CD14-positive monocyte (primary cell): Measurements from ENCODE around the gene KCNQ1. TPM values are rescaled to one million over a fixed set of nuclear protein-coding genes. Genes with fewer than 3 reads are reported as not detected.

ENCODE experiments used
- DNase-seq, 3 donors: peaks; one replicate each; pipeline ENCODE4 v3.0.0-alpha.2; 2011 to 2022
- H2AFZ ChIP-seq: 2 replicates; pipeline ENCODE4 v1.6.0; 2012; ENCODE audit warnings: mild to moderate bottlenecking, low read depth, low read length, inconsistent platforms; ENCODE audit not compliant: insufficient read depth, poor library complexity, severe bottlenecking
- H3K27ac ChIP-seq, 2 donors: 1 replicate in 1 of 2; 2 replicates in 1 of 2; pipeline ENCODE4 v1.5.1; 2012 to 2013; ENCODE audit warnings: low read length in 2 of 2, control low read depth in 1 of 2, inconsistent platforms in 1 of 2, low read depth in 1 of 2, mild to moderate bottlenecking in 1 of 2
- H3K27me3 ChIP-seq, 2 donors: one replicate each; pipeline versions ENCODE4 v1.6.0 to v1.6.1; 2011 to 2013; ENCODE audit warnings: low read length in 2 of 2; ENCODE audit not compliant: control insufficient read depth in 2 of 2, insufficient read depth in 2 of 2
- H3K36me3 ChIP-seq, 2 donors: replicated peaks in 1 of 2; 1 replicate in 1 of 2; 2 replicates in 1 of 2; pipeline versions ENCODE4 v1.5.1 to v1.6.1; 2012 to 2013; ENCODE audit warnings: low read length in 2 of 2, control low read depth in 1 of 2, inconsistent platforms in 1 of 2, mild to moderate bottlenecking in 1 of 2; ENCODE audit not compliant: insufficient read depth in 2 of 2, control insufficient read depth in 1 of 2
- H3K4me1 ChIP-seq, 2 donors: 1 replicate in 1 of 2; 2 replicates in 1 of 2; pipeline versions ENCODE4 v1.5.1 to v1.6.1; 2012 to 2013; ENCODE audit warnings: low read length in 2 of 2, control low read depth in 1 of 2, inconsistent platforms in 1 of 2, mild to moderate bottlenecking in 1 of 2, moderate library complexity in 1 of 2; ENCODE audit not compliant: insufficient read depth in 2 of 2, control insufficient read depth in 1 of 2
- H3K4me2 ChIP-seq: replicated peaks from 2 replicates; pipeline ENCODE3; 2012; ENCODE audit warnings: low read length, moderate library complexity, mild to moderate bottlenecking; ENCODE audit not compliant: poor library complexity, severe bottlenecking; ENCODE audit errors: extremely low read depth
- H3K4me3 ChIP-seq, 3 experiments: fragments of 200-600 bp in 1 of 3; sonication (generic) in 1 of 3; replicated peaks in 1 of 3; 1 replicate in 2 of 3; 2 replicates in 1 of 3; pipeline ENCODE4 v1.5.1; 2011 to 2013; ENCODE audit warnings: low read length in 3 of 3, mild to moderate bottlenecking in 3 of 3, control low read depth in 2 of 3, low read depth in 2 of 3, inconsistent platforms in 1 of 3, moderate library complexity in 1 of 3
- H3K79me2 ChIP-seq: 2 replicates; pipeline ENCODE4 v1.6.0; 2012; ENCODE audit warnings: mild to moderate bottlenecking, control low read depth, inconsistent platforms, low read length, moderate library complexity; ENCODE audit not compliant: insufficient read depth
- H3K9ac ChIP-seq: 2 replicates; pipeline ENCODE4 v1.6.0; 2017; ENCODE audit warnings: low read length, mild to moderate bottlenecking; ENCODE audit not compliant: insufficient read depth, poor library complexity, severe bottlenecking
- H3K9me3 ChIP-seq, 2 donors: replicated peaks in 1 of 2; 1 replicate in 1 of 2; 2 replicates in 1 of 2; pipeline versions ENCODE4 v1.5.1 to v1.6.1; 2012 to 2013; ENCODE audit warnings: low read length in 2 of 2, control low read depth in 1 of 2; ENCODE audit not compliant: control insufficient read depth in 1 of 2, insufficient read depth in 1 of 2
- H4K20me1 ChIP-seq: 2 replicates; pipeline ENCODE4 v1.6.0; 2012; ENCODE audit warnings: mild to moderate bottlenecking, low read length, control low read depth, moderate library complexity; ENCODE audit not compliant: insufficient read depth
- H3K27ac Mint-ChIP-seq, 7 donors: one replicate each; pipeline ENCODE4 v1.8.0; 2020; ENCODE audit warnings: mild to moderate bottlenecking in 7 of 7, mixed read lengths in 7 of 7, moderate library complexity in 6 of 7, inconsistent platforms in 2 of 7
- H3K27me3 Mint-ChIP-seq, 3 donors: one replicate each; pipeline ENCODE4 v1.8.0; 2021 to 2022; ENCODE audit warnings: low read depth in 3 of 3, mild to moderate bottlenecking in 3 of 3, mixed read lengths in 3 of 3, moderate library complexity in 3 of 3, inconsistent platforms in 1 of 3
- H3K36me3 Mint-ChIP-seq, 2 donors: one replicate each; pipeline ENCODE4 v1.8.0; 2020; ENCODE audit warnings: mixed read lengths in 2 of 2, inconsistent platforms in 1 of 2, mild to moderate bottlenecking in 1 of 2
- H3K4me1 Mint-ChIP-seq: one replicate; pipeline ENCODE4 v1.8.0; 2020; ENCODE audit warnings: mild to moderate bottlenecking, mixed read lengths
- H3K4me3 Mint-ChIP-seq, 2 donors: one replicate each; pipeline ENCODE4 v1.8.0; 2020; ENCODE audit warnings: mild to moderate bottlenecking in 2 of 2, mixed read lengths in 2 of 2, moderate library complexity in 1 of 2
- H3K9me3 Mint-ChIP-seq, 7 donors: one replicate each; pipeline ENCODE4 v1.8.0; 2020 to 2022; ENCODE audit warnings: mixed read lengths in 7 of 7, mild to moderate bottlenecking in 6 of 7, moderate library complexity in 6 of 7, inconsistent platforms in 2 of 7
- CTCF ChIP-seq: fragments of 200-600 bp; IDR thresholded peaks from one replicate; pipeline ENCODE4 v1.8.0; 2022; ENCODE audit warnings: antibody characterized with exemption, mild to moderate bottlenecking
- WGBS: methylation state at CpG from one replicate; pipeline ENCODE4 v1.1.5; 2013; ENCODE audit warnings: missing lambda C conversion rate; ENCODE audit not compliant: insufficient coverage; 5-methylcytosine and 5-hydroxymethylcytosine counted together
- intact Hi-C, 2 donors: fragments of 100-400 bp; cut with micrococcal nuclease; formaldehyde crosslinking; loops; one replicate each; pipeline versions ENCODE4 v1.15.0 to v1.15.1; 2023
- polyA plus RNA-seq, 3 donors: library from polyadenylated mRNA; depleted of rRNA in 1 of 3; unstranded in 2 of 3; stranded (reverse) in 1 of 3; fragments of 300-500 nt in 2 of 3; fragments of >200 nt in 1 of 3; fragmentation: Illumina TruSeq in 2 of 3; gene quantifications; 1 replicate in 2 of 3; 2 replicates in 1 of 3; pipeline ENCODE4 v1.2.3, GENCODE V29; 2012 to 2021

The KCNQ1 gene
- polyA plus RNA-seq, 3 donors: 14.9 to 31.8 (median 21.6) TPM

GRCh38 chr11:2421226-2421994, 23.4 kb upstream of the KCNQ1 start:
- Histone ChIP-seq H3K27ac (no peak overlapping the region), H3K79me2 (no peaks in the 10 kb centered on the region), H3K4me2 (no peak overlapping the region), H3K36me3 (no peaks in the 10 kb centered on the region), H4K20me1 (no peaks in the 10 kb centered on the region), H3K27me3 (no peaks in the 10 kb centered on the region), H2AFZ (no peak overlapping the region), H3K9ac (no peak overlapping the region), H3K4me3 (no peak overlapping the region), H3K9me3 (no peaks in the 10 kb centered on the region), H3K4me1 (peaks cover 4 to 6% of the 10 kb centered on the region in 2 donors)
- peaks cover 0 to 3% (median 0%) of the 10 kb centered on the region in 7 donors for H3K9me3 Mint-ChIP-seq
- no peak overlapping the region for H3K4me3 Mint-ChIP-seq
- intact Hi-C loops: loop anchor here in 1 of 2 donors (2.0 kb wide), 1 partner anchor 225 kb away; no protein-coding TSS in a partner anchor
- TF ChIP-seq CTCF: no peak
- WGBS: 84% methylated on average over 18 of the region's 19 CpGs
- peaks cover 2 to 23% (median 7%) of the 10 kb centered on the region in 3 donors for H3K27me3 Mint-ChIP-seq
- H3K27ac Mint-ChIP-seq: no peak overlapping the region
- DNase-seq: no peak
- H3K4me1 Mint-ChIP-seq: peaks cover 2% of the 10 kb centered on the region
- H3K36me3 Mint-ChIP-seq: no peaks in the 10 kb centered on the region

- Mint-ChIP-seq H3K4me1 (peaks cover 2% of the 10 kb centered on the region), H3K36me3 (no peaks in the 10 kb centered on the region), H3K27me3 (peaks cover 2 to 23% (median 7%) of the 10 kb centered on the region in 3 donors), H3K4me3 (no peak overlapping the region), H3K27ac (no peak overlapping the region), H3K9me3 (peaks cover 0 to 3% (median 0%) of the 10 kb centered on the region in 7 donors)
- 87% methylated on average over 15 of the region's 17 CpGs for WGBS
- H3K79me2 ChIP-seq: no peaks in the 10 kb centered on the region
- H3K27ac ChIP-seq: no peak overlapping the region
- no peak overlapping the region for H3K9ac ChIP-seq
- H3K36me3 ChIP-seq: no peaks in the 10 kb centered on the region
- no peak for TF ChIP-seq CTCF
- DNase-seq: no peak
- intact Hi-C loops: loop anchor here in 1 of 2 donors (2.0 kb wide), 1 partner anchor 225 kb away; no protein-coding TSS in a partner anchor
- no peak overlapping the region for H3K4me2 ChIP-seq
- no peak overlapping the region for H3K4me3 ChIP-seq
- H2AFZ ChIP-seq: no peak overlapping the region
- H3K4me1 ChIP-seq: peaks cover 4 to 6% of the 10 kb centered on the region in 2 donors
- no peaks in the 10 kb centered on the region for H3K27me3 ChIP-seq
- no peaks in the 10 kb centered on the region for H3K9me3 ChIP-seq
- no peaks in the 10 kb centered on the region for H4K20me1 ChIP-seq
Measured at GRCh38 chr11:2421996-2422395, 22.8 kb upstream of the KCNQ1 start.
